Measurements from ENCODE around the gene CYFIP1.
"Not testable (repeated sequence)": the region's sequence is repeated elsewhere in the genome, so short reads cannot be mapped to it uniquely, and the experiment has no call there.

The CYFIP1 gene

DNA sequence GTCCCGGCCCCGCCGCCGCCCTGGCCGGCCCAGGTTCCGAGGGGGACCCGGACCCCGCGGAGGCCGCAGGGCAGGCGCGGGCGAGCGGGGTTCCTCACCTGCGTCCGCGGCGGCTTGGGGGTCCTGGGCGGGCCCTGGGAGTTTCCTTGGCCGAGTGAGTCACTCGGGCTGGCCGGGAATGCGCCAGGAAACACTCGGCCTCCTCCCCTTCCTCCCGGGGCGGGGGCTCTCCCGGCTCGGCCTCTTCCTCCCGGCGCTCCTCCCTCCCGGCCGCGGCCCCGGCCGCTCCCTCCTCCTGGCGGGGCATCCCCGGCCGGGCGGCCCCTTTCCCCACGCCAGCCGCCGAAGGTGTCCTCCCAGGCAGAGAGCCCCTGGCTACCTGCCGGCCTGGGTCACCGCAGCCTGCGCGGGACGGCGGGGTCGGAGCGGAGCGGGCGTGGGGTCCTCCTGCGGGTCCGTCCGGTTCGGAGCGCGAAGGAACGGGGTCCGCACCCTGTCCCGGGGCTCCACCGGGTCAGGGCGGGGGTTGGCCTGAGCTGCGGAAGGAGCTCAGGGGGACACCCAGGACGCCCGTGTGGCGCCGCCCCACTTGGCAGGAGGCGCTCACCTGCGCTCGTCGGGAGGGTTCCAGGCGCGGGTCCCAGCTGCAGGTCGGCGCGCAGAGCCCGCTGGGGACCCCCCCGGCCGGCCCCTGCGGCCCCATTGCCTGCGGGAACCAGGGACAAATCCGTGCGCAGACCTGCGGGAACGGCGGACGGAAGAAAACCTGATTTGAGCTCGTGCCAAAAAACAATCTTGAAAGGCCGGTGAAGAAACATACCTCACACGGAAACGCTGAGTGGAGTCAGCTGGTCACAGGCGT lies at the start of gene CYFIP1:
Gene CYFIP1, minus strand, starts transcription at position 180 of the 862 bp plus-strand sequence. CDS start 33,083 bp downstream, outside the sequence.
- in situ Hi-C loops (cut with HindIII; ENCODE audit: low sequenced_read_pairs) = no loop called here

GRCh38 chr15:23026218-23026617 lies 46.0 kb upstream of the CYFIP1 start:
- in situ Hi-C loops (cut with HindIII; ENCODE audit: low sequenced_read_pairs) = no loop called here

DNA sequence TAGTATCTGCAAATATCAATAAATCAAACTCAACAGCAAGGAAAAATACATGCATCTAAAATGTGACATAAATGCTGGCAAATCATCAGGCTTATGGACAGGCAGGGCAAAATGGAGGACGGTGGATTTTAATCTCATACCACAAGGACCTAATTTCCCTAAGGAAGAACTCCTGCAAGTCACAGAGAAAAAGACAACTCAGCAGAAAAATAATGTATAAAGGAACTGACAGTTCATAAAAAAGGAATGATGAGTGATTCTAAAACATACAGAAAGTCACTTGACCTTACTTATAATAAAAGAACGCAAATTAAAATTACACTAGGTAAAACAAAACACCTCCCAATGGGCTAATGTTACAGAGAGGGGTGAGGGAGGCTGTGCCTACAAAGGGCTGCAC lies 42.0 kb upstream of the CYFIP1 start:
- in situ Hi-C loops (cut with HindIII; ENCODE audit: low sequenced_read_pairs) = no loop called here

DNA sequence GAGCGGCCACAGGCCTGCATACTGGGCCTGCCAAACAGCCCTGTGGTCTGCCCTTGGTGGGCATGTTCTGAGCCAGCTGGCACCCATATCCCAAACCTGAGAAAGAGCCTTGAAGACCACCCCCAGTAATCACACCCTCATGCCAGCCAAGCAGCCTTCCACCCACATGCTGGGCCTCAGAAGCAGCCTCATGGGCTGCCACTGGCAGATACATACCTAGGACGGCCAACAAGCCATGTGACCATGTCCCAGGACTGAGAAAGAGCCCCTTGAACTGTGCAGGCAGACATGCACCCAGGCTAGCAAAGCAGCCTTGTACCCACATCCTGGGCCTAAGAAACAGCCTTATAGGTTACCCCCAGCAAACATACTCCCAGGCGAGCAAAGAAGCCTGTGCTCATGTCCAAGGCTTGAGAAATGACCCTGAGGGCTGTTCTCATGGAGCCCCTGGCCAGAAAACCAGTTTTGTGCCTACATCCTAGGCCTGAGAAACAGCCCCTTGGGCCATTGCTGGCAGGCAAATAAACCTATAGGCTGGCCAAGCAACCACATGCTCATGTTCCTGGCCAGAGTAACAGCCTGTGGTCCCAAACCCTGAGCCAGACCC lies 34.3 kb upstream of the CYFIP1 start:
- in situ Hi-C loops (cut with HindIII; ENCODE audit: low sequenced_read_pairs) = no loop called here

DNA sequence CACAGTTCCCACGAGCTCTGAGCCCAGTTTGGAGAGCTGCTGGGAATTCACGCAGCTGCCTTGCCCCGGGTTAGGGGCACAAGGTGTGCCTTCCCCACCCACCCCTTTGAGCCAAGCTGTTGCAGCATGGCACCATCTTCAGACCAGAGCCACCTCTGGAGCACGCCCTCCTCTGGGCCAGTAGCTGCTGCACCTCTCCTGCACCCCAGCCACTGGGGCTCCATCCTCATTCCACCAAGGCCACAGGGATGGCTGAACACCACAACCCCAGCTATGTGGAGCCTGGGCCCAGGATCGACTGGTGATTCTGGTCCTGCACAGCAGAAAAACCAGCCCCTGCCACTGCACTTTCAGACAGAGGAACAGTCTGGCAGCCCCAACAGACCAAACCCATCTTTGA lies 33.5 kb upstream of the CYFIP1 start:
- in situ Hi-C loops (cut with HindIII; ENCODE audit: low sequenced_read_pairs) = no loop called here

DNA sequence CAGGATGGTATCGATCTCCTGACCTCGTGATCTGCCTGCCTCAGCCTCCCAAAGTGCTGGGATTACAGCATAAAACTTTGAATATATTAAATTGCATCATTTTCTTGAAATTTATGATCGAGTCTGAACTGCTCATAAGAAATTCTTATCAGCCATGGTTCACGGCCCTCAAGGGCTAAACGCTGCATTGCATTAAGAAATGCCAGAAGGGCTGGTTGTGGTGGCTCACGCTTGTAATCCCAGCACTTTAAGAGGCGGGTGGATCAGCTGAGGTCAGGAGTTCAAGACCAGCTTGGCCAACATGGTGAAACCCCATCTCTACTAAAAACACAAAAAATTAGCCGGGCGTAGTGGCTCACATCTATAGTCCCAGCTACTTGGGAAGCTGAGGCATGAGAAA lies 32.4 kb upstream of the CYFIP1 start:
- in situ Hi-C loops (cut with HindIII; ENCODE audit: low sequenced_read_pairs) = not testable (repeated sequence)

- in situ Hi-C loops (cut with HindIII; ENCODE audit: low sequenced_read_pairs) = no loop called here
Measured at GRCh38 chr15:23003736-23004135, 23.6 kb upstream of the CYFIP1 start.

DNA sequence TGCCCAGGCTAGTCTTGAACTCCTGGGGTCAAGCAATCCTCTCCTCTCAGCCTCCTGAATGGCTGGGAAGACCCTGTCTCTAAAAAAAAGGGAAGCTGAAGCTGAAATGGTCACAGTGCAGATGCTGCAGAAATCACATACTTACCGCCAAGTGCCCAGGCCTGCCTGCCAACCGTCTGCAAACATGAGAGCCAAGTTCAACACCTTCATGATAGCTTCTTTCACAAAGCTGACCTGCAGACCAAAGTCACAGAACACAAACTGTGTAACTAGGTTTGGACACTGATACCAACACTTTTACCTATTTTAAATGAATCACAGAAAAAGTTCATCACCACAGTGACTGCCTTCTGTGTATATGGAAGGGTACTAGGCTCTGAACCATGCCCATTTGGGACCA lies 22.8 kb upstream of the CYFIP1 start:
- in situ Hi-C loops (cut with HindIII; ENCODE audit: low sequenced_read_pairs) = no loop called here

DNA sequence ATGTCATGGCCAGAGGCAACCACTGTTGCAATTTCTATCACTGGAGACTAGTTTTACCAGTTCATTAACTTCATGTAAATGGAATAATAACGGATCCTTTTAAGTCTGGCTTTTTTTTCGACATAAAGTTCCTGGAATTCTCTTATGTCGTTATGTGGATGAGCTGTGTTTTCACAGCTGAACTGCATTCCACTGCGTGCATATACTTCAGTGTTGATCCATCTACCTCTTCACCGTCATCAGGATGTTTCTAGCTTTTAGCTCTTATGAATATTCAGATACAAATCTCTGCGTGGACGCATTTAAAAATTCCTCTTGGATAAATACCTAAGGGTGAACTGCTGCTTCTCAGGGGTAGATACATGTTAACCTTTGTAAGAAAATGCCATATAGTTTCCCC lies 15.6 kb upstream of the CYFIP1 start:
- in situ Hi-C loops (cut with HindIII; ENCODE audit: low sequenced_read_pairs) = no loop called here

- in situ Hi-C loops (cut with HindIII; ENCODE audit: low sequenced_read_pairs) = no loop called here
Measured at GRCh38 chr15:22992024-22992326, 11.8 kb upstream of the CYFIP1 start.

DNA sequence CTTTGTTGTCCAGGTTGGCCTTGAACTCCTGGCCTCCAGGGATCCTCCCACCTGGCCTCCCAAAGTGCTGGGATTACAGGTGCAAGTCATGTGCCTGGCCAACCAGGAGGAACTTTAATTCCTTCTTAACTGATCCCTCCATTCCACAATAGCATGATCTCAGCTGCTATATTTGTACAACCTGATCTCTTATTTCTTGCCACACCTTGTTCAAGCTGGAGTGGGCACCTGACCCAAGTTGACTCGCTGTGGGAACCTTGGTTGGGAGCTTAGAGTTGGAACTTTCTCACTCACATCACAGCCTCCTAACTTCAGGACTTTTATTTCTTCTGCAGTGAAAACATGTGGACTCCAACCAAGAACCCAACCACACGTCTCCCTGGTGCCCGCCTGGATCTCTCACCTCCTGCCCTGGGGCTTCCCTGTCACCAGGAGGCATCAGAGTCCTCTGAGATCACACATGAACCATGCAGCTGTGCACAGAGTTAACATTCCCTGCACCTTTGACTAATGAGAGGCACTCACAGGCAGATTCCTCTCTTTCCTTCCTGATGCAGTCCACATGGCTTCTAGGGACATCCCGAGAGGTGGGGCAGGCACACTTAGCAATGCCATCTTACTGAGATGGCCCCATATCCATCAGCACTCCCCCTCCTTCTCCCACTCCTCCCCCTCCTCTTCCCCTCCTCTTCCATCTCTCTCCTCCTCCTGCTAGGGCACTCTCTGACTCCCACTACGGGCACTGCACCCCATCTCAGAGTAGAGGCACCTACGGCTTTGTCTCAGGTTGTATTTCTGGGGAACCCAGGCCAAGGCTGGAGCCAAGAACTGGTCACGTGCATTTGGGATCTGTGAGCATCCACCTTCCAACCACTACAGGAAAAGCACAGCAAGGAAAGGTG lies 9.7 kb upstream of the CYFIP1 start:
- in situ Hi-C loops (cut with HindIII; ENCODE audit: low sequenced_read_pairs) = no loop called here

DNA sequence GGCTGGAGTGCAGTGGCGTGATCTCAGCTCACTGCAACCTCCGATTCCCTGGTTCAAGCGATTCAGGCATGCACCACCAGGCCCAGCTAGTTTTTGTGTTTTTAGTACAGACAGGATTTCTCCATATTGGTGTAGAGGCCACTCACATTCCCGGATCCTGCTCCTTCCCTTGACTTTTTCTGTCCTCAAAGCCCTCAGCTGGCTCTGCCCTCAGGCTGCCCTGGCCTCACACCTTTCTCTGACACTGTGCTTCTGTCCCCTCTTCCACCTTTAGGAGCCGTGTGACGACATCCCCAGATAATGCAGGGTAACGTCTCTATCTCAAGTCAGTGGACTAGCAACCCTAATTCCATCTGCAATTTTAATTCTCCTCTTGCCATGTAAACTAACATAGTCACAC lies 8.6 kb upstream of the CYFIP1 start:
- in situ Hi-C loops (cut with HindIII; ENCODE audit: low sequenced_read_pairs) = no loop called here

DNA sequence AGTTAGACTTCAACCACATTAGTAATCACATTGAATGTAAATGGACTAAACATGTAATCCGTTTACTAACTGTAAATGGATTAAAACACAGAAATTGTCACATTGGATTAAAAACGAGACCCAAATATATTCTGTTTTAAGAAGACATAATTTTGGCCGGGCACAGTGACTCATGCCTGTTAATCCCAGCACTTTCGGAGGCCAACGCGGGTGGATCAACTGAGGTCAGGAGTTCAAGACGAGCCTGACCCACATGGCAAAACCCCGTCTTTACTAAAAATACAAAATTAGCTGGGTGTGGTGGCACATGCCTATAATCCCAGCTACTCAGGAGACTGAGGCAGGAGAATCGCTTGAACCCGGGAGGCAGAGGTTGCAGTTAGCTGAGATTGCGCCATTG lies 1.8 kb upstream of the CYFIP1 start:
- in situ Hi-C loops (cut with HindIII; ENCODE audit: low sequenced_read_pairs) = not testable (repeated sequence)

GRCh38 chr15:22981051-22981840 lies 1.1 kb upstream of the CYFIP1 start:
- in situ Hi-C loops (cut with HindIII; ENCODE audit: low sequenced_read_pairs) = no loop called here

DNA sequence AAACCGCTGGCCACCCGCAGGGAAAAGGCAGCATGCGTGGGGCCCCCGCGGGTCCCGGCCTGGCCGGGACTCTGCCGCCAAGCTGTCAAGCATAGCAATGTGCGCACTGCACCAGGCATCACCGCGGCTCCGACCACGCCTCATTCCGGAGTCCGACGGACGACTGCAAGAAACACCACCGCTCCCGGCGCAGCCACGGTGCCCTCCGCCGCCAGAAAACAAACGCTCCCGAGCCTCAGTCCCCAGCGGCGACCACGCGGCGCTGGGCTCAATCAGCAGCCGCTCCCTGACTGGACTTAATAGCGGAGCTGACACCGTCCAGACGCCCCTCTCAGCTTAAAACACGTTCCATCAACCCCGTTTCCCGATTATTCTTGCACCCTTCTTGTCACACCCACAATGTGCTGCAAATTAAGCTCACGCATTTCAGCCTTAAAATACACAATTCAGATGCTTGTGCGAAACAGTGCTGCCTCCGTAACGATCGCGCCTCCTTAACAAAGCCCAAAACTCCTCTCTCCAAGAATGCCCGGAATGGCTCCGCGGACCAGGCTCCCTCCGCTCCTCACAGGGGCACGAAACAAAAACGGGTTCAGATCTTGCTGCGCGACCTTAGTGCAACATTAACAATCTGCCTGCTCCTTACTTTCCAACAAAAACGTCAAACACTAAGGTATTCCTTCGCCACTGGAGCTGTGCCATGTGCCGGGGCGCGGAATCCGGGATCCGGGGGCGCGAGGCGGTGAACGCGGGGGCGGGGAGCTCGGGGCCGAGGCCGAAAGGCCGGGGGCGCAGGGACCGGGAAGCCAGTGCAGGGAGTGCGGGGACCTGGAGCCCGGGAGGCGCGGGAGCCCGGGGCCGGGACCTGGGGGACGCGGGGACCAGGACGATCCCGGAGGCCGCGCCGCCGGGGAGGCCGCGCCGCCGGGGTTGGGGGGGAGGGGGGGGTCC lies 655 bp downstream of the CYFIP1 start:
- in situ Hi-C loops (cut with HindIII; ENCODE audit: low sequenced_read_pairs) = no loop called here

DNA sequence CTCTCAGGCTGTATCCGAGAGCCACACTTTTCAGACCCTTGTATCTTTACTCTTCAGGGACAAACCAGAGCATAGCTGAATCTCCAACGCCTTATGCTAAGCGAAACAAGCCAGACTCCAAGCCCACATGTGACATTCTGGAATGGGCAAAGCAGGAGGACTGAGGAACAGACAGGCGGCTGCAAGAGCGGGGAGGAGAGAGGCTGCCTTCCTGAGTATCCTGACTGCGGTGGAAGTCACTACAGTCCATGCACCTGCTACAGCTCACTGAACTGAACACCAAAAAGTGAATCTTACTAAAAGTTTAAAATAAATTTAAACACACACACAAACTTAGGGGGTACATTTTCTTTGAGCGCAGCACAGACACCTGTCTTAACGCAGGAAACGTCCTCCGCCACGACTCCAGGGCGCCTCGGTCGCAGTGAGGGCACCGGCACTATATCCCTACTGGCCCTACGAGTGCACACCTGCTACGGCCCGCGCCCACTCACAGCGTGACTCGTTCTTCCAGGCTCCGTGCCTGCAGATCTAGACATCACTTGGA lies 1.4 kb downstream of the CYFIP1 start:
- in situ Hi-C loops (cut with HindIII; ENCODE audit: low sequenced_read_pairs) = no loop called here

DNA sequence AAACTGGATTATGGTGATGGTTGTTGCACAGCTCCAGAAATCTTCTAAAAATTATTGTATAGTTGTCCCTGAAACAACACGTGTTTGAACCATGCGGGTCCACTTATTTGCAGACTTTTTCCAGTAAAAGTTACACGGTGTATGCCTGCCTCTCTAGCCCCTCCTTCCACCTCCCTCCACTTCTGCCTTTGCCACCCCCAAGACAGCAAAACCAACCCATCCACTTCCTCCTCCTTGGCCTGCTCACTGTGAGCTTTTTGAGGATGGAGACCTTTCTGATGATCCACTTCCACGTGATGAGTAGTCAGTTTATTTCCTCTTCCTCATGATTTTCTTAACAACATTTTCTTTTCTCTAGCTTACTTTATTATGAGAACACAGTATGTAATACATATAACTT lies 5.4 kb downstream of the CYFIP1 start:
- in situ Hi-C loops (cut with HindIII; ENCODE audit: low sequenced_read_pairs) = no loop called here

- in situ Hi-C loops (cut with HindIII; ENCODE audit: low sequenced_read_pairs) = no loop called here
Measured at GRCh38 chr15:22973987-22974386, 6.2 kb downstream of the CYFIP1 start.

GRCh38 chr15:22973286-22973685 lies 6.9 kb downstream of the CYFIP1 start:
- in situ Hi-C loops (cut with HindIII; ENCODE audit: low sequenced_read_pairs) = no loop called here
